ENCODE data around the gene CTNND2.

The CTNND2 gene

GRCh38 chr5:11214864-11215644 lies 689.2 kb downstream of the CTNND2 start:
- no peaks in the 10 kb centered on the region for H3K79me2 ChIP-seq (ENCODE audit: insufficient read depth, low read depth)
- H3K27me3 ChIP-seq (ENCODE audit: insufficient read depth, low read depth) = no peaks in the 10 kb centered on the region
- no peaks in the 10 kb centered on the region for H3K36me3 ChIP-seq (ENCODE audit: insufficient read depth)
- H4K20me1 ChIP-seq (ENCODE audit: insufficient read depth) = no peaks in the 10 kb centered on the region
- no peaks in the 10 kb centered on the region for H3K4me1 ChIP-seq (ENCODE audit: low read depth, poor library complexity, severe bottlenecking)
- no peak overlapping the region for H3K9ac ChIP-seq
- no peak overlapping the region for H3K4me3 ChIP-seq (IDR thresholded peaks at IDR 0.05; ENCODE audit: insufficient read depth, low read depth, low read length)
- no peak overlapping the region for H3K4me2 ChIP-seq
- no peak for TF ChIP-seq CTCF (conservative IDR thresholded peaks at IDR 0.05; ENCODE audit: low read depth, low read length)
- no peak overlapping the region for H2AFZ ChIP-seq (ENCODE audit: low read depth)
- no peak overlapping the region for H3K27ac ChIP-seq

GRCh38 chr5:11212706-11213105 lies 691.5 kb downstream of the CTNND2 start:
- Histone ChIP-seq H3K4me1 (ENCODE audit: low read depth, poor library complexity, severe bottlenecking) (no peaks in the 10 kb centered on the region), H2AFZ (ENCODE audit: low read depth) (no peak overlapping the region), H3K36me3 (ENCODE audit: insufficient read depth) (no peaks in the 10 kb centered on the region), H3K79me2 (ENCODE audit: insufficient read depth, low read depth) (no peaks in the 10 kb centered on the region), H3K4me2 (no peak overlapping the region), H3K27ac (no peak overlapping the region), H4K20me1 (ENCODE audit: insufficient read depth) (no peaks in the 10 kb centered on the region), H3K4me3 (IDR thresholded peaks at IDR 0.05; ENCODE audit: insufficient read depth, low read depth, low read length) (no peak overlapping the region), H3K27me3 (ENCODE audit: insufficient read depth, low read depth) (no peaks in the 10 kb centered on the region), H3K9ac (no peak overlapping the region)
- TF ChIP-seq CTCF (conservative IDR thresholded peaks at IDR 0.05; ENCODE audit: low read depth, low read length) = no peak

GRCh38 chr5:11197726-11198125 lies 706.5 kb downstream of the CTNND2 start:
- TF ChIP-seq CTCF (conservative IDR thresholded peaks at IDR 0.05; ENCODE audit: low read depth, low read length) = no peak
- no peak overlapping the region for H3K4me2 ChIP-seq
- no peak overlapping the region for H3K27ac ChIP-seq
- no peaks in the 10 kb centered on the region for H4K20me1 ChIP-seq (ENCODE audit: insufficient read depth)
- no peaks in the 10 kb centered on the region for H3K79me2 ChIP-seq (ENCODE audit: insufficient read depth, low read depth)
- H2AFZ ChIP-seq (ENCODE audit: low read depth) = no peak overlapping the region
- no peak overlapping the region for H3K9ac ChIP-seq
- H3K4me1 ChIP-seq (ENCODE audit: low read depth, poor library complexity, severe bottlenecking) = no peaks in the 10 kb centered on the region
- H3K27me3 ChIP-seq (ENCODE audit: insufficient read depth, low read depth) = no peaks in the 10 kb centered on the region
- H3K4me3 ChIP-seq (IDR thresholded peaks at IDR 0.05; ENCODE audit: insufficient read depth, low read depth, low read length) = no peak overlapping the region
- H3K36me3 ChIP-seq (ENCODE audit: insufficient read depth) = no peaks in the 10 kb centered on the region

GRCh38 chr5:11191673-11192072 lies 712.6 kb downstream of the CTNND2 start:
- Histone ChIP-seq H3K36me3 (ENCODE audit: insufficient read depth) (no peaks in the 10 kb centered on the region), H3K4me2 (no peak overlapping the region), H4K20me1 (ENCODE audit: insufficient read depth) (no peaks in the 10 kb centered on the region), H3K27me3 (ENCODE audit: insufficient read depth, low read depth) (no peaks in the 10 kb centered on the region), H3K79me2 (ENCODE audit: insufficient read depth, low read depth) (no peaks in the 10 kb centered on the region), H3K4me3 (IDR thresholded peaks at IDR 0.05; ENCODE audit: insufficient read depth, low read depth, low read length) (no peak overlapping the region), H3K4me1 (ENCODE audit: low read depth, poor library complexity, severe bottlenecking) (no peaks in the 10 kb centered on the region), H3K9ac (no peak overlapping the region), H3K27ac (no peak overlapping the region), H2AFZ (ENCODE audit: low read depth) (no peak overlapping the region)
- no peak for TF ChIP-seq CTCF (conservative IDR thresholded peaks at IDR 0.05; ENCODE audit: low read depth, low read length)

All from KMS-11 (cell line).